RWPE1 (cell line): ENCODE data around the gene STK32B.

Experiments
- CTCF ChIA-PET: fragments of 350-600 bp; sonication (Branson Sonifier 250); formaldehyde crosslinking; extraction: SDS; loops from one replicate; lab custom pipeline; 2021; lab: Yijun Ruan, JAX
- POLR2A ChIA-PET: fragments of 400-600 bp; formaldehyde crosslinking; extraction: SDS; loops from one replicate; lab custom pipeline; 2020; ENCODE audit warnings: antibody characterized with exemption; ENCODE audit not compliant: low non-redundant PET; lab: Yijun Ruan, JAX
- DNase-seq: peaks from one replicate; pipeline ENCODE4 v3.0.0; 2012; ENCODE audit warnings: low spot score
- H3K27ac ChIP-seq: fragments of 450-650 bp; 2 replicates; pipeline ENCODE4 v1.5.1; 2017
- TF ChIP-seq, protein P1 (sequence below): fragments of 450-650 bp; conservative IDR thresholded peaks from 2 replicates; pipeline ENCODE4 v1.5.1; 2017; ENCODE audit warnings: low read depth, mild to moderate bottlenecking

The STK32B gene

DNA sequence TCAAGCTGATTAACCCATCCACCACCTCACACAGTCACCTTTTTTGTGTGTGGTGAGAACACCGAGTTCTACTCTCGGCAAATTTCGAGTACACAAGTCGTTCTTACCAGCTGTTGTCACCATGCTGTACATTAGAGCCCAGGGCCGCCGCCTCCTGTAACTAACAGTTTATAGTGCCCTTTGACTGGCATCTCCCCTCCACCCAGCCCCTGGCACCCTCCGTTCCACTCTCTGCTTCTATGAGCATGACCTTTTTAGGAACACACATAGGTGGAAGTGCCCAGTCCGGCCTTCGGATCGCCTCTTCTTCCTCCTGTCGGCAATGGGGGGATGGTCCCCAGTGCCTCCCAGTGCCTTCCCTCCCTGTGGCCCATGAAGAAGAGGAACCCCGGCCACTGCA, 141.4 kb downstream of the STK32B start:
- CTCF ChIA-PET: no interaction called here
- TF ChIP-seq, protein P1, sequence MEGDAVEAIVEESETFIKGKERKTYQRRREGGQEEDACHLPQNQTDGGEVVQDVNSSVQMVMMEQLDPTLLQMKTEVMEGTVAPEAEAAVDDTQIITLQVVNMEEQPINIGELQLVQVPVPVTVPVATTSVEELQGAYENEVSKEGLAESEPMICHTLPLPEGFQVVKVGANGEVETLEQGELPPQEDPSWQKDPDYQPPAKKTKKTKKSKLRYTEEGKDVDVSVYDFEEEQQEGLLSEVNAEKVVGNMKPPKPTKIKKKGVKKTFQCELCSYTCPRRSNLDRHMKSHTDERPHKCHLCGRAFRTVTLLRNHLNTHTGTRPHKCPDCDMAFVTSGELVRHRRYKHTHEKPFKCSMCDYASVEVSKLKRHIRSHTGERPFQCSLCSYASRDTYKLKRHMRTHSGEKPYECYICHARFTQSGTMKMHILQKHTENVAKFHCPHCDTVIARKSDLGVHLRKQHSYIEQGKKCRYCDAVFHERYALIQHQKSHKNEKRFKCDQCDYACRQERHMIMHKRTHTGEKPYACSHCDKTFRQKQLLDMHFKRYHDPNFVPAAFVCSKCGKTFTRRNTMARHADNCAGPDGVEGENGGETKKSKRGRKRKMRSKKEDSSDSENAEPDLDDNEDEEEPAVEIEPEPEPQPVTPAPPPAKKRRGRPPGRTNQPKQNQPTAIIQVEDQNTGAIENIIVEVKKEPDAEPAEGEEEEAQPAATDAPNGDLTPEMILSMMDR: no peak
- DNase-seq: no peak
- H3K27ac ChIP-seq: no peak overlapping the region
- POLR2A ChIA-PET: no interaction called here

DNA sequence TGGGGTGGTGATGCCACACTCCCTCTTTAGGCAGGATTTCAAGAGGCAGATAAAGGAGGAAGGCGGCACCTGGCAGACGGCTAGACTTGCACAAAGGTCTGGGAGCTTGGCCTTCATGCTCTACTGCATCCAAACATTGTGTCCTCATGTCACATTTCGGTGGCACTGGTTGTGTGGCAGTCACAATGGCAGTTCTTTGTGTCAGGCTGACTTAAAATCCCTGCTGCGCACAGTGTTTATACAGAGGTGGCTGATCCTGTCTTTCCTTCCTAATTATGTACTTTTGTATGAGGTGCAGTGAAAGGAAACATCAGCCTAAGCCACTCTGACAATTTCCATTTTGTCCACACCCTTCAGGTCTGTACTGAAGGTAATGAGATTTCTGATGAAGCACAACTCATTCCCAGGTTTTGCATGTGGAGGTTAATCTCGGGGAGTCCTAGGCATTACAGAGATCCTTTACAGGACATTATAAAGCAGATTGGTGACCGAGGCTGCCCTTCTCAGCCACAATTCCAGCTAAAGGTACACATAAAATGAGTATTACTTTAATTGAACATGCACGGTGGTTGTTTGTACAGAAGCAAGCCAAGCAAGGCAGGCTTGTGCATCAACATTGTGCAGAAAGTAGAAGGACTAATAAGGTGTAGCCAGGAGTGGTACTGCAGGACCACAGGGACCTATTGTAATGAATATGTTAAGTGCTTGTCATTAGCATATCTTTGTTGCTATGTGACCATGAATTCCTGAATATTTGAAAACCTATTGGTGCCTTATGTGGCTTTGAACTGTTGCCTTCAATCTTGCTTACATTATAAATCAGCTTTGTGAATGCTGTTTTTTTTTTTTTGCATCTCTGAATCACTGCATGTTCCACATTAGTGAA, 147.6 kb downstream of the STK32B start:
- TF ChIP-seq, protein P1: no peak
- no peak overlapping the region for H3K27ac ChIP-seq
- CTCF ChIA-PET: no interaction called here
- no peak for DNase-seq
- POLR2A ChIA-PET: no interaction called here

DNA sequence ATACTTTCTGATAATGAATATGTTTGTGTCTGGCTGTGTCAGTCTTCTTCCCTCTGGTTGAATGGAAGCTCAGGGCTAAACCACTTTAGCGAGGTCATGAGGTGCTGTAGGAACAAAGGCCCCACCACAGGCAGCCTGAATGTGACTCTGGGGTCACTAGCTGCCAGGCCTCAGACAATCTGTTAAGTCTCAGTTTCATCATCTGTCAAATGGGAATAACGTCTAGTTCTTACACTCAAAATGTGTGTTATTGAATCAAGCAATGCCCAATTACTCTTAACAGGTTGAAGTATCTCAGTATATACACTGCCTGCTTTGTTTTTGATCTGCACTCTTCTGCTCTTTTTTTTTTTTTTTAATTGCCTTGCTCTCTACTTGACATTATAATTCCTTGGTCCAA, 148.6 kb downstream of the STK32B start:
- ChIA-PET POLR2A (no interaction called here), CTCF (no interaction called here)
- H3K27ac ChIP-seq: no peak overlapping the region
- TF ChIP-seq, protein P1: no peak
- no peak for DNase-seq

DNA sequence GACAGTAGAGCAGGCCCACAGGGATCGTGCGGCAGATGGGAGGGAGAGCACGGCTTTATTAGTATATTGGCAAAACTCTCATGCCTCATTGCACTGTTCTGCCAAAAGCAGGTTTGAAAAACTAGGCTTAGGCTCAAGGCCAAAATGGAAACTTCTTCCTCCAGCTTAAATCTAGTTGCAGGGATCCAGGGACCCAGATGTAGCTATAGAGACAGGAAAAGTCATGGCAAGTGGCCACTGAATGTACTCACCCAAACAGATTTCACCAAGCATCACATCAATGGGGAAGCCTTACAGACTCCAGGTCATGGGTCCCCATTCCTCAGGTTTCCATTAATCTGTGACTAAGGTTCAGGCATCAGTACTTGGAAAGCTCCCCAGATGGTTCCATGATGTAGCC, 149.2 kb downstream of the STK32B start:
- DNase-seq: no peak
- ChIA-PET CTCF (no interaction called here), POLR2A (no interaction called here)
- no peak overlapping the region for H3K27ac ChIP-seq
- TF ChIP-seq, protein P1: no peak

DNA sequence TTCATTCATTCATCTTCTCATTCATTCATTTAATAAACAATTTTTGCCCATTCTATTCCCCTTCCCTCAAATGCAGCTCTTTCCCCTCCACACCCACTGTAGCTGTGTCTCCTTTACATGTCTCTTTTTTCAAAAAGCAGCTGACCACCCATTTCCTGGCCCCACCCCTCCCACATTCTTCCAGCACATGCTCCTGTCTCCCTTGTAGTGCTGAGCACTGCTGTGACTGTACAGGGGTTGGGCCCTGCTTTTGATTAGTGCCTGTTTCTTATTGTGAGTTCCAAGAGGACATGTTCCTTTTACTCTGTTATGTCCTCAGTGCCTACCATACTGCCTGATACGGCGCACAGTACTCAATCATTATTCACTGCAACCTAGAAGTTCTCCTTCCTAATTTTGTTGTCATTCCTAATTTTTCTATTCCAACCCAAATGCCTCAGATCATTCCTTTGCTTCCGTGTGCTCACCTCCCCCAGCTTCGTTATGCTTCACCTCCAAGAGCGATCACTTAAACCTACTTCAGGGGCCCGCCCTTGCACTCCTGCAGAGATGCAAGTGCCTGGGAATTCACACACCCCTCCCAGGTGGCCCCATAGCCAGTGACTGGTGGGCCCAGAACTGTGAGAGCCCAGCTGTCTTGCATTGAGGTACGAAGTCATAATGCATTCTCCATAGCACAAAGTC, 152.2 kb downstream of the STK32B start:
- POLR2A ChIA-PET: no interaction called here
- CTCF ChIA-PET: no interaction called here
- H3K27ac ChIP-seq: no peak overlapping the region
- TF ChIP-seq, protein P1: no peak
- no peak for DNase-seq

DNA sequence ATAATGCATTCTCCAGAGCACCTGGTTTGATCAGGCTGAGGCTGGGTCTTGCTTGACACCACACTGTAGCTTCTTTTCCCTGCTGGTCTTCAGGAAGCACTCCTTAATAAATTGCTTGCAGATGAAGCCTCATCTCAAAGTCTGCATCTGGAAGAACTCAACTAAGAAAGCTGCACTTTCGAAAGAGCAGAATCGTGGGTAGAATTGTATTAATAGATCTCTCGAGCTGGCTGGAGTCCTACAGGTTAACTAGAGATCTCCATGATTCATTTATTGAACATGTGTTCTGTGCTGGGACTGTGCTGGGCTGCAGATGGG, 152.7 kb downstream of the STK32B start:
- TF ChIP-seq, protein P1: no peak
- ChIA-PET CTCF (no interaction called here), POLR2A (no interaction called here)
- no peak for DNase-seq
- H3K27ac ChIP-seq: no peak overlapping the region
